CD4-positive, alpha-beta T cell treated with Interferon gamma for 1 hour (primary cell): Measurements from ENCODE around the gene FAAP20.
A peak's percentile ranks its signal among the peaks of the same experiment; 100 is the strongest.

ENCODE experiments used
- DNase-seq: peaks from one replicate; pipeline ENCODE4 v3.0.0-alpha.2; 2020

FAAP20 gene

DNA sequence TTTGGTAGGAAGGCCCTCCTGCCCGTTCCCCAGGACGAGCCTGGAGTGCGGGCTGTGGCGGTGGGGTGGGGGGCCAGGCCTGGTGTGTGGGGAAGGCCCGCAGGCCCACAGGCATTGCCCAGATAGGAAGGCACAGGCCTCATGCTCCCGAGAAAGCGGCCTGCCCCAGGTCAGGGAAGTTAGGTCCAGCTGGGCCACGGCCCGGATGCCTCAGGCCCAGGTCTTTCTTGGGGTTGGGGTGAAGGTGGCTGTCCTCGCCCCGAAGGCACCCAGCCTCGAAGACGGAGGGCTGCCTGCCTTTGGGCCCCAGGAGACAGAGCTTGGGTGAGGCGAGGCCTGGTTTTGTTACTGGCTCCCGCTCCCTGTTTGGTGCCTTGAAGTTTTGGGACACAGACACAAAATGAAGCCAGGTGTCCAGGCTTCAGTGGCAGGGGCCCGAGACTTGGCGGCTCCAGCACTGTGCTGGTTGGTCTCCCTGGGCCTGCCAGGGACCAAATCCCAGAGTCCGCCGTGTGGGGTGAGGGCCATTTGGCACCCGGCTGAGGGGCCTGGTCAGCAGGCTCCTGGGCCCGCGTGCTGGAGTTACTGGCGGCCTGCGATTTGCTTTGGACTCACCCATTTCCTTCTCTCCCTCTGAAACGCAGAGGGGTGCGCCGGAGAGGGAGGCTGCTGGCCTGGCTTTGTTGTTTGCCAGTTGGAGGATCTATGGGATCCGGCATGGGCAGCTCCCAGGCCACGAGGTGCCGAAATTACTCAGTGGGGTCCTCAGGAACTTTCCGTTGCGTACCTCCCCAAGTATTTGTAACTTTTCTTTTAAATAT lies 35.5 kb upstream of the FAAP20 start:
- no peak for DNase-seq

DNA sequence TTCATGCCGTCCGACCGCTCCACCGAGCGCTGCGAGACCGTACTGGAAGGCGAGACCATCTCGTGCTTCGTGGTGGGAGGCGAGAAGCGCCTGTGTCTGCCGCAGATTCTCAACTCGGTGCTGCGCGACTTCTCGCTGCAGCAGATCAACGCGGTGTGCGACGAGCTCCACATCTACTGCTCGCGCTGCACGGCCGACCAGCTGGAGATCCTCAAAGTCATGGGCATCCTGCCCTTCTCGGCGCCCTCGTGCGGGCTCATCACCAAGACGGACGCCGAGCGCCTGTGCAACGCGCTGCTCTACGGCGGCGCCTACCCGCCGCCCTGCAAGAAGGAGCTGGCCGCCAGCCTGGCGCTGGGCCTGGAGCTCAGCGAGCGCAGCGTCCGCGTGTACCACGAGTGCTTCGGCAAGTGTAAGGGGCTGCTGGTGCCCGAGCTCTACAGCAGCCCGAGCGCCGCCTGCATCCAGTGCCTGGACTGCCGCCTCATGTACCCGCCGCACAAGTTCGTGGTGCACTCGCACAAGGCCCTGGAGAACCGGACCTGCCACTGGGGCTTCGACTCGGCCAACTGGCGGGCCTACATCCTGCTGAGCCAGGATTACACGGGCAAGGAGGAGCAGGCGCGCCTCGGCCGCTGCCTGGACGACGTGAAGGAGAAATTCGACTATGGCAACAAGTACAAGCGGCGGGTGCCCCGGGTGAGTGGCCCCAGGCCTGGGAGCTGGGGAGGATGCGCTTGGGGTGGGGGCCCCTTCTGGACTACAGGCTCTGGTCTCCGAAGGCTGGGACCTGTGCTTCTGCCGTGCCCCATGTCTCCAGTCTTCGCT lies 34.7 kb upstream of the FAAP20 start:
- peak; percentile 58 for DNase-seq

DNA sequence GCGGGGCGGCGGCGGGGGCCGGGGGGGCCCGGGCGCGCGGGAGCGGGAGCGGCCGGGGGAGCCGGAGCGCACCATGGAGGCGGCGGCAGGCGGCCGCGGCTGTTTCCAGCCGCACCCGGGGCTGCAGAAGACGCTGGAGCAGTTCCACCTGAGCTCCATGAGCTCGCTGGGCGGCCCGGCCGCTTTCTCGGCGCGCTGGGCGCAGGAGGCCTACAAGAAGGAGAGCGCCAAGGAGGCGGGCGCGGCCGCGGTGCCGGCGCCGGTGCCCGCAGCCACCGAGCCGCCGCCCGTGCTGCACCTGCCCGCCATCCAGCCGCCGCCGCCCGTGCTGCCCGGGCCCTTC lies 34.1 kb upstream of the FAAP20 start:
- DNase-seq: no peak

- DNase-seq: no peak
Measured at GRCh38 chr1:2228157-2228594, 33.6 kb upstream of the FAAP20 start, which contains the start of gene SKI. Gene SKI, plus strand, starts transcription at chr1:2228319. Its CDS starts 448 bp downstream, at chr1:2228767.

- DNase-seq: peak; percentile 95
Measured at GRCh38 chr1:2227346-2228156, 33.0 kb upstream of the FAAP20 start.

GRCh38 chr1:2226525-2227345 lies 32.2 kb upstream of the FAAP20 start:
- no peak for DNase-seq

GRCh38 chr1:2224631-2225428 lies 30.3 kb upstream of the FAAP20 start:
- no peak for DNase-seq

DNA sequence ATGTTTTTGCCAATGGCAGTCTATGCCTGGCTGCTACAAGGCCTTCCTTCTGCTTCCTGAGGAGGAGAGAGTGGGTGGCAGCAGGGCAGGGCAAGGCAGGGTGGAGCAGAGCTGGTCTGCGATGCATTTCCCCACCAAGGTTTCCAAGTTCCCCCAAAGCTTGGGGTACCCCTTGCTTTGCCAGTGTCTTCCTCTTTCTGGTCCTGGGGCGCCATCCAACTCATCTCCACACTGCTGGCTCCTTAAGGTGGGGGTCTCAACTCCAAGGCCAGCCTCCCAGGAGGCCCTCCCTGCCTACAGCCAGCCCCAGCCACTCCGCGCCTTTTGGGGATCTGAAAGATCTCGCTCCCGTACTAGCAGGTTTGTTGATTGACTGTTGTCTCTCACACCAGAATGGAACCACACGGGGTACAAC lies 29.6 kb upstream of the FAAP20 start:
- DNase-seq: no peak

GRCh38 chr1:2221271-2221670 lies 26.7 kb upstream of the FAAP20 start:
- DNase-seq: no peak

GRCh38 chr1:2216767-2217058 lies 22.1 kb upstream of the FAAP20 start:
- no peak for DNase-seq

DNA sequence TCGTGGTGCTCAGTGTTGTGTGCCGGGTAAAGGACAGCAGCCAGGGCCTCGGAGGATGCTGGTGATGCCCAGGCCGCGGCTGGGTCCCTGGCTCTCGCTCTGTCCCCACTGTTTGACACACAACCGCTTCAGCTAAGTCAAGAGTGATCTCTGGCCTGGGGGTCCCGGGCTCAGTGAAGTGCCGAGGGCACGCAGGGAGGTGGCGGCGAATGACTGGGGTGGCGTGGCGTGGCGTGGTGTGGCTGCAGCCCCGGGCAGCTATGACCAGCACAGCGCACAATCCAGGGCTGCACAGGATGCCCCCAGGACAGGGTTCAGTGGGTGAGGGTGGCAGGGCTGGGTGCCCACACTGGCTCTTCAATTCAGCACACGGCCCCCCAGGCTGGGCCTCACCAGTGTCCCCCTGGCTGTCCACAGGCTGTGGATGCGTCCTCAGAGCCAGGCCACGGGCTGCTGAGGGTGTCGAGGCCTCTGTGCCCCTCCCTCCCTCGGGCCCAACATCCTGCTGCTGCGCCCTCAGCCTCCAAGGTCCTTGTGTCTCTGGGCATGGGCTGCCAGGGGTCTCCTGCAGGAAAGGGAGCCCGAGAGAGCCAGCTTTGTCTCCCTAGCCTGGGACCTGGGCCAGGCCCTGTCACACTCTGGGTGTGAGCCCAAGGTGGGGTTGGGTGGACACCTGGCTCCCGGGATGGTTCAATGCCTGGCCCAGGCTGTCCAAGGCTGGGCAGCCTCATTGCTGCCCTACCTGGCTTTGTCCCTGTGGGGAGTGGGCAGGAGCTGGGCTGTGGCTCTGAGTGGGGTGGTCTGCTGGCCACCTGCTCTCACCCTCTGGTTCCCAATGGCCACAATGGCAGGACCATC lies 21.6 kb upstream of the FAAP20 start:
- DNase-seq: no peak

DNA sequence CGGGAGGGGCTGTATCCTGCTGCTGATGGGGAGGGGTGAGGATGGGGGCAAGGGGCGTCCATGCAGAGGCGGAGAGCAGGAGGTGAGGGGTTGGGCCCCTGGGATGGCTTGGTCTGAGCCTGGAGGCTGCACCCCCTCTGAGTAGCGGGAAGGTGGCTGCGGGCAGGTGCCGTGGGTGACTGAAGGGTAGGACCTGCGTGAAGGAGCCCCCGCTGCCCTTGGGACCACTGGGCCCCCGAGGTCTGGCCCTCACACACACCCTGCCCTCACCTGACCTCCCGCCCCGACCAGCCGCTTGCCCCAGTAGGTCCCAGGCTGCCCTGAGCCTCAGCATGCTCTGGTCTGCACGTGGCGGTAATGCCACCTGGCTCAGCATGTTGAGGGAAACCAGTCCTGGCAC lies 20.8 kb upstream of the FAAP20 start:
- DNase-seq: no peak

DNA sequence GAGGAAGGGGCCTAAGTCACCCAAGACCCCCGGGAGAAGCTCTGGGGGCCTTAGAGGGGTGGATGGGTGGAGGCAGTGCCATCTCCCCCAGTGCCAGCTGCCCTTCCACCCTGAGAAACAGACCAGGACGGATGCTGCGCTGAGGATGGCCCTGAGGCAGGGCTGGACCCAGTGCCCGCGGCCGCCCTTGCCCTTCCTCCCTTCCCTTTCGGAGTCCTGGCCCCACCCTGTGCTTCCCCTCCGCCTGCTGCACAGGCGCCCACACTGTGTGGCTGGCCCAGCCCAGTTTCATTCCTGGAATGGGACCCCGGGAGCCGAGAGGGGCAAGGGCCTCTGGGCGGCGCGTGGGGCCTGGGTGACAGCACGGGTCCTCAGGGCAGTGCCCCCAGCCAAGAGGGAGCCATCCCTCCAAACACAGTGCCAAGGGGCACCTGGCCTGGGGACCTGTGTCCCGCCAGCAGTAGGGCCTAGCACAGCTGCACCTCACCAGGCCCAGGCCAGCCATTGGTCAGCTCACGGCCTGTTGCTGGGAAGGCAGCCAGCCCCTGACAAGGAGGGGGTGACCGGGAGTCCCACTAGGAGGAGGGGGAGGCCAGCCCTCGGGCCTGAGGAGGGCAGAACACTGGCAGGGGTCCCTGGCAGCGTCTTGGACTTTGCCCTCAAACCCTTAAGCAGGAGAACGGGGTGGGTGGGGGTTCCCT lies 20.1 kb upstream of the FAAP20 start:
- DNase-seq: no peak

- no peak for DNase-seq
Measured at GRCh38 chr1:2213576-2214505, 19.3 kb upstream of the FAAP20 start.

GRCh38 chr1:2212532-2213491 lies 18.2 kb upstream of the FAAP20 start:
- DNase-seq: peak; percentile 82

DNA sequence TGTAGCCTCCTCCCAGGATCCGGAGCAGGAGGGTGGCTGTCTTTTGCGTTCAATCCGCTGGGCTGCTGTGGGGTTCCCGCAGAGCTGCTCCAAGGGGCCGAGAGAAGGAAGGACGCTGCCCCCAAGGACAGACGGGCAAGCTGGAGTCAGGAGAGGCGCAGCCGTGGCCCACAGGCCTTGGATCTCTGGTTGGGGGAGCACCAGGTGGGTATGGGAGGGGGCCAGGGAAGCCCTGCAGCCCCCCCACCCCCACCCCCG lies 17.6 kb upstream of the FAAP20 start:
- no peak for DNase-seq

DNA sequence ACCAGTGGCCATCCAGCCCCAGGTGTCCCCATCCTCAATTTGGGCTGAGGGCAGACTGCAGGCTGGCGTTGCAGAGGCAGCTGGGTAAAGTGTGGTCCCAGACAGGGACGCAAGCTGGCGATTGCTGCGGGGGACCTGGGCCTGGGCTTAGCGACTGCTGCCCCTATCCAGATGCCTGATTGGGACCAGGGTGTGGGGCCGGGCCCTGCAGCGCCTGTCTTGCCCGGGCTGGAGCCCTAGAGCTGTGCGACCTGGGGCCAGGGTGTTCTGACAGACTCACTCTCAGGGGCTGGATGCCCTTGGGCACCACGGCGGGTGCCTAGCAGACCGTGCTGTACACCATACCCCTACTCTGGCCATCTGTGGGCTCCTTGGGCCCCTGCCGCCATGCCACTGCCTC lies 16.2 kb upstream of the FAAP20 start:
- no peak for DNase-seq

DNA sequence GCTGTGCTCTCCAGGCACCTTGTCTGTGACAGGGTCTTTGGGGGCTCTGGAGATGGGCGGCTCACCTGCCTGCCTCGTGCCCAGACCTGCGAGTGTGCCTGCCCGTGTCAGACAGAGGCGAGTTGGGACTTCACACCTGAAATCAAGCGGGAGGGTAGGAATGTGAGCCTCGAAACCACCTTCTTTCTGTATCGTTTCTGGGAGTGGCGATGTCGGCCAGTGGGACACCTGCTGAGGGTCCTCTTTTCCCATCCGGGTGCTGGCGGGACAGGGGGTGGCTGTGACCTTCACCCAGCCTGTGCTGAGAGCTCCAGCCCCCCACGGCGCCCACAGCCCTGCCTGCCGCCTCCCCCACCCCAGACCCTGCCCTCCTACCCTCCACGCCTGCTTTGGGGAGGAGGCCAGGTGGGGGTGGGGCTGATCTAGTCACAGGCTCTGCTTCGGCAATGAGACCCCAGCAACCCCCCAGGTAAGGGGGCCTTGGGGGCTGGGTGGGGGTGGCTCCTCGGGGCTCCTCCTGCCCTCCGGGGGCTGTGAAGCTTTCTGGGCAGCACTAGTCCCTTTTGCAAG lies 15.6 kb upstream of the FAAP20 start:
- no peak for DNase-seq
